BJ (cell line): Measurements from ENCODE around the gene CEBPG. TPM values are rescaled to one million over a fixed set of nuclear protein-coding genes. Genes with fewer than 3 reads are reported as not detected.

ENCODE experiments used
- CTCF ChIA-PET: fragments of 350-600 bp; formaldehyde crosslinking; extraction: SDS; loops from one replicate; lab custom pipeline; 2021; ENCODE audit warnings: antibody characterized with exemption, inconsistent platforms; lab: Yijun Ruan, JAX
- POLR2A ChIA-PET: fragments of 300-600 bp; sonication (Branson Sonifier 250); formaldehyde crosslinking; extraction: SDS; loops from one replicate; lab custom pipeline; 2021; ENCODE audit warnings: antibody characterized with exemption; lab: Charles Lee
- DNase-seq: peaks from one replicate; pipeline ENCODE4 v3.0.0-alpha.2; 2011; ENCODE audit warnings: low read depth
- H3K27me3 ChIP-seq: 2 replicates; pipeline ENCODE4 v1.6.0; 2011; ENCODE audit warnings: low read length; ENCODE audit not compliant: control insufficient read depth, insufficient read depth
- H3K36me3 ChIP-seq: 2 replicates; pipeline ENCODE4 v1.5.1; 2011; ENCODE audit warnings: low read length; ENCODE audit not compliant: control insufficient read depth, insufficient read depth
- H3K4me3 ChIP-seq: 2 replicates; pipeline ENCODE4 v1.5.1; 2011; ENCODE audit warnings: low read depth, mild to moderate bottlenecking, control low read depth, low read length
- polyA plus RNA-seq: library from polyadenylated mRNA; depleted of rRNA; stranded (reverse); fragments of >200 nt; gene quantifications from 2 replicates; pipeline ENCODE4 v1.2.3, GENCODE V29; 2011
- TF ChIP-seq, protein P1 (sequence below): IDR thresholded peaks from 2 replicates; pipeline ENCODE4 v1.5.1; 2011; ENCODE audit warnings: low read depth, mild to moderate bottlenecking, control low read depth, inconsistent platforms, low read length, moderate library complexity; ENCODE audit not compliant: insufficient read depth

Gene CEBPG
- polyA plus RNA-seq, 1 experiment, result 16.0 TPM

DNA sequence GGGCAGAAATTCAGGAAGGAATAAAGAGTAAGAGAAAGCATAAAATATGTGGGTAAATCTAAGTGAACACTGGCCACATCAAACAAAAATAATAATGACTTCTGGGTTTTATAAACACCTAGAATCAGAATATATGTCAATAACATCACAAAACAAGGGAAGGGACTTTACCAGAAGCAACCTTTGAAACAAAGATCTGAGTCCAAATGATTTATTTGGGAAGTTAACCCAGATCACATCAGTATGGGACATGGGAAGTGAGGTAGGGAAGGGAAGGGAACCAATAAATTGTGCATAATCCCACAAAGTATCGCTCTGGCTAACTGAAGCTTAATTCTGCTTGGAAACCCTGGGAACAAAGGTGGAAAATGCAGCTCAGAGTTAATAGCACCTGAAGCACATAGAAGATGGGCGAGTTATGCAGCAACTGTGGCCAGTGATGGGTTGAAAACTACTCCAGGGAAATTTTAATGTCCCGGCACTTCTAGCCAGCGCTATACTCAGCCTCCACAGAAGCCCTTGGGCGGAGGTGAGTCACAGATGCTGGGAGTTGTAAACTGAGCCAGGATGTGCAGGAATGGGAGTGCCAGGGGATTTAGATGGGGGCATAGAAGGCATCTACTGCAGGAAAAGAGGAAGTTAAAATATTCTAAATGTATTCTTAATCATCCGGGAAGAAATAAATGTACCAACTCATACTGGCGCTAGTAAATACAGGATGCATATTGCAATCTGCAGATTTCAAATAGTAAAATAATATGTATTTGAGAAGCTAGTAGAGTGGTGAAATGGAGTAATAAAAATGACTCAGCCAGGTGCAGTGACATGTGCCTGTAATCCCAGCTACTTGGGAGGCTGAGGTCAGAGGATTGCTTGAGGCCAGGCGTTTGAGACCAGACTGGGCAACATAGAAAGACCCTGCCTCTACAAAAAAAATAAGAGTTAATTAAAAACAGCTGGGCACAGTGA is 34.2 kb upstream of the CEBPG start:
- TF ChIP-seq, protein P1, sequence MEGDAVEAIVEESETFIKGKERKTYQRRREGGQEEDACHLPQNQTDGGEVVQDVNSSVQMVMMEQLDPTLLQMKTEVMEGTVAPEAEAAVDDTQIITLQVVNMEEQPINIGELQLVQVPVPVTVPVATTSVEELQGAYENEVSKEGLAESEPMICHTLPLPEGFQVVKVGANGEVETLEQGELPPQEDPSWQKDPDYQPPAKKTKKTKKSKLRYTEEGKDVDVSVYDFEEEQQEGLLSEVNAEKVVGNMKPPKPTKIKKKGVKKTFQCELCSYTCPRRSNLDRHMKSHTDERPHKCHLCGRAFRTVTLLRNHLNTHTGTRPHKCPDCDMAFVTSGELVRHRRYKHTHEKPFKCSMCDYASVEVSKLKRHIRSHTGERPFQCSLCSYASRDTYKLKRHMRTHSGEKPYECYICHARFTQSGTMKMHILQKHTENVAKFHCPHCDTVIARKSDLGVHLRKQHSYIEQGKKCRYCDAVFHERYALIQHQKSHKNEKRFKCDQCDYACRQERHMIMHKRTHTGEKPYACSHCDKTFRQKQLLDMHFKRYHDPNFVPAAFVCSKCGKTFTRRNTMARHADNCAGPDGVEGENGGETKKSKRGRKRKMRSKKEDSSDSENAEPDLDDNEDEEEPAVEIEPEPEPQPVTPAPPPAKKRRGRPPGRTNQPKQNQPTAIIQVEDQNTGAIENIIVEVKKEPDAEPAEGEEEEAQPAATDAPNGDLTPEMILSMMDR, result no peak
- H3K4me3 ChIP-seq, result no peak overlapping the region
- H3K27me3 ChIP-seq, result peaks cover 4% of the 10 kb centered on the region
- no peak for DNase-seq
- ChIA-PET POLR2A (no interaction called here), CTCF (no interaction called here)
- H3K36me3 ChIP-seq, result no peaks in the 10 kb centered on the region

DNA sequence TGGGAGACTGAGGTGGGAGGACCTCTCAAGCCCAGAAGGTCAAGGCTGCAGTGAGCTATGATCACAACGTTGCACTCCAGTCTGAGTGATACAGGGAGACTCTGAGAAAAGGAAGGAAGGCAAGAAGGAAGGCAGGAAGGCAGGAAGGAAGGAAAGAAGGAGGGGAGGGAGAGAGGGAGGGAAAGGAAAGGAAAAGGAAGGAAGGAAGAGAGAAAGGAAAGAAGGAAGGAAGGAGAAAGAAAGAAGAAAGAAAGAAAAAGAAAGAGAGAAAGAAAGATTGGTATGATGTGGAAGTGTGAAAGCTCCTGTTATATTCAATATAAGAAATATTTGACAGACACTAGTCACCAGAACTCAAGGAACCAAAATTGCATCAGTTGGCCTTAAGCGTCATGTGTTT is 32.5 kb upstream of the CEBPG start:
- Histone ChIP-seq H3K27me3 (peaks cover 11% of the 10 kb centered on the region), H3K4me3 (no peak overlapping the region), H3K36me3 (no peaks in the 10 kb centered on the region)
- no peak for DNase-seq
- CTCF ChIA-PET, result no interaction called here
- TF ChIP-seq, protein P1, result no peak
- POLR2A ChIA-PET, result no interaction called here

DNA sequence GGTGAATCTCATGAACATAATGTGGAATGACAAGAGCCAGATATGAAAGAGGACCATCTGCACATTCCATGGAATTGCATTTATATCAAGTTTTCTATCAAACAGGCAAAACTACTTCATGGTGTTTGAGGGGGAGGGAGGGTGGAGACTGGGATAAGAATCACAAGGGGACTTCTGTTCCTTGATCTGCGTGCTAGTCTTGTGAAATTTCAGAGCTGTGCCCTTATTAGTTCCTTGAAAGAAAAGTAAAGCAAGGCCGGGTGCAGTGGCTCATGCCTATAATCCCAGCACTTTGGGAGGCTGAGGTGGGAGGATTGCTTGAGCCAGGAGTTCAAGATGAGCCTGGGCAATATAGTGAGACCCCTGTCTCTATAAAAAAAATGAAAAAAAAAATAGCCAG is 30.2 kb upstream of the CEBPG start:
- DNase-seq, result no peak
- ChIA-PET POLR2A (no interaction called here), CTCF (no interaction called here)
- Histone ChIP-seq H3K4me3 (no peak overlapping the region), H3K27me3 (peaks cover 20% of the 10 kb centered on the region), H3K36me3 (no peaks in the 10 kb centered on the region)
- TF ChIP-seq, protein P1, result no peak

DNA sequence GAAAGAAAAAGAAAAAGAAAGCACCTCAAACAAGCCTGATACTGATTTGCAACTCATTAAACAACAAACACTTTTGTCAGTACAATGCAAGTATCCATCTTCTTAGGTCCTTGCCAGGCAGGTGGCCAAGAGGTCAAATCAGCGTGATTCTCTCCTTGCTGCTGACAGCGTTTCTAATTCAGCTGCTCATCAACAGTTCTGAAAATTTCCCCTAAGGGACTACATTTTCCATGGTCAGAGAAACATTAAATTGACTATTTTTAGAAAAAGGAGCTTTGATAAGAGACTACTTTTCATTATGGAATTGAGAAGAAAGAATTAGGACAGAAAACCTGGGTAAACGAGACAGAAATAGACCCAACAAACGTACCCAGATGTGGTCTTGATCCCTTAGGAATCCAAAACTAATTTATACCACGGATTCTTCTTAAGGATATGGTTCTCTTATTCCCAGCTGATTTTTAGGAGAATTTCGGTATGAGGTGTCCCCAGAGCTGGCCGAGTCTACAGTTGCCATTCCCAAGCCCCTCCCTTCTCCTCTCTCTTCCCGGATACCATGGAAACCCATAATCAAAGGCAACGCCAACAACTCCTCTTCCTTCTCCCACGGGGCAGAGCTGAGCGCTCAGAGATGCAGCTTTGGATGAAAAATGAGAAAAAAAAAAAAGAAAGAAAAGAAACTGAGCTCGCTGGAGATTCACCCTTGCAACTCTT is 29.5 kb upstream of the CEBPG start:
- CTCF ChIA-PET, result no interaction called here
- H3K4me3 ChIP-seq, result no peak overlapping the region
- no peak for DNase-seq
- POLR2A ChIA-PET, result no interaction called here
- no peaks in the 10 kb centered on the region for H3K36me3 ChIP-seq
- H3K27me3 ChIP-seq, result peaks cover 20% of the 10 kb centered on the region
- TF ChIP-seq, protein P1, result no peak

DNA sequence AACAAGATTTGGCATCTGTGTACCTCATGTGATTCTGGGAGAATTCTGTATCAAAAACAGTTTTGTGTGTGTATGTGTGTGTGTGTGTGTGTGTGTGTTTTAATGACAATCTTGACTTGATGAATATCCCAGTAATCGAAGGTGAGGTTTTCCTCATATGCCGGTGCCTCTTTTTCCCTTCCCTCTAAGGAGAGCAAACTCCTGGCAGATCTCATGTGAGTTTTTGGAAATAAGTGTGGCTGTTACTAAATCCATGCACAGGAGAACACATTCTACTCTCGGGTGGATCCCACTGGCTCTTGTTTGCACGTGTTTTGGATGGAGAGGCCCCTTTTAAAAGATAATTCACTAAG is 29.0 kb upstream of the CEBPG start:
- TF ChIP-seq, protein P1, result no peak
- POLR2A ChIA-PET, result no interaction called here
- DNase-seq, result no peak
- no peaks in the 10 kb centered on the region for H3K36me3 ChIP-seq
- peaks cover 20% of the 10 kb centered on the region for H3K27me3 ChIP-seq
- no peak overlapping the region for H3K4me3 ChIP-seq
- CTCF ChIA-PET, result no interaction called here
